ENCODE results near the gene TAAR5.
"Not testable (repeated sequence)": the region's sequence is repeated elsewhere in the genome, so short reads cannot be mapped to it uniquely, and the experiment has no call there.

The TAAR5 gene

DNA sequence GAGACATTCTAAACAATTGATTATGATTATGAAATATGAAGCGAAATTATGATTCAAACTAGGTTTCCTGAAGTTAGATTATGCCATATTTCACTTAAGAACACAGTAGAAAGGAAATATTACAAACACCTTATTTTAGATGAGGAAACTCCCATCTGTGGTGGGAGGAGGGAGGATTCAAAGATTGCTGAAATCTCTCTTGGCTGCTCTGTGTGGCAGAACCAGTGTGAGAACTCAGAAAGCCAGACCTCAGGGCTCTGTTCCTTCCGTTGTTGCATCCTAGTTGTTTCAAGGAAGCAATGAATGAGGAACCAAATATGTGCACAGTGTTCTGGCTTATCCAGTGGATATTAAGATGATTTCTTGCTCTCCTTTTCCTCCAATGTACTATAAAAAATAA lies 2.1 kb downstream of the TAAR5 start:
- DNase-seq (ENCODE audit: low read depth, low spot score), result no peak
- no peak overlapping the region for H3K4me3 ChIP-seq (ENCODE audit: low read length)

DNA sequence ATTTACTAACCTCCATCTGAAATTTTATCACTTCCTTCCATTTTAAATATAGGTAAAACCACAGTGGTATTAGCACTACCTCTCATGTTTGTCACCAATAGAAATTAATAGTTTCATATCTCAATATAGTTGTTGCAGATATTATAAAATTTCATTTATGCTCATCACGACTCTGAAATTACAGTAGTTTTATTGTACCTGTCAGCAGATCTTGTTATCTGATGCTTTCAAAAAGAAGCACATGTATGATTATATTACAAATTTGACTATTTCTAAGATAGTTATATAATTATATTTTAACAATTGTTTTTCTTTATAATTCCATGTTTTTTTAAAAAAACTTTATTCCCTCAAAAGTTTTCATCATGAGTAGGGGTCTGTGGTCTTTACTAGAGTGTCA lies 4.8 kb downstream of the TAAR5 start:
- no peak for DNase-seq (ENCODE audit: low read depth, low spot score)
- no peak overlapping the region for H3K4me3 ChIP-seq (ENCODE audit: low read length)

DNA sequence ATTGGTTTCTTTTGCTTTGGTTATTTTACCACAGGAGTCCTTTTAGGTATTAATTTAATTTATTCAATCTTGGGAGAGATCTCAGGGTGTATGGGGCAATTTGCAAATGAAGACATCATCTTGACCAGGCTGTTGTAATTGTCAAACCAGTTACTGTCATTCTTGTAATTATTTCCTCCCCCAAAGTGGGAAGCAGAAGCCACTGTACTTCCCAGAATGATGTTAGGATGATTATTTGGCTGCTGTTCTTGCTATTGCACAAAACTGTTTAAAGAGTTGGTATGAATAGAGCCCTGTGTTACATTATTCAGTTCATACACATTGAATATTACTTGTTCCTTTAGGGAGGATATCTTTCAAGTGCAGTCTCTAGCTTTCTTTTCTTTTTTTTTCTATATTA lies 17.8 kb downstream of the TAAR5 start:
- no peak for DNase-seq (ENCODE audit: low read depth, low spot score)
- no peak overlapping the region for H3K4me3 ChIP-seq (ENCODE audit: low read length)

DNA sequence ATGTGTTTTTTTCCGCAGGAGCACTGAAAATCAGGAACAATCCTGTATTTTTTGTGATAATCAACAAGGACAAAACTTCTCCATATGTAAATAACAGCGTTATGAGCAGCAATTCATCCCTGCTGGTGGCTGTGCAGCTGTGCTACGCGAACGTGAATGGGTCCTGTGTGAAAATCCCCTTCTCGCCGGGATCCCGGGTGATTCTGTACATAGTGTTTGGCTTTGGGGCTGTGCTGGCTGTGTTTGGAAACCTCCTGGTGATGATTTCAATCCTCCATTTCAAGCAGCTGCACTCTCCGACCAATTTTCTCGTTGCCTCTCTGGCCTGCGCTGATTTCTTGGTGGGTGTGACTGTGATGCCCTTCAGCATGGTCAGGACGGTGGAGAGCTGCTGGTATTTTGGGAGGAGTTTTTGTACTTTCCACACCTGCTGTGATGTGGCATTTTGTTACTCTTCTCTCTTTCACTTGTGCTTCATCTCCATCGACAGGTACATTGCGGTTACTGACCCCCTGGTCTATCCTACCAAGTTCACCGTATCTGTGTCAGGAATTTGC lies 19.2 kb downstream of the TAAR5 start, which contains the start of gene TAAR6:
TAAR6 (plus strand) TSS at position 102 of the 557 bp plus-strand sequence; CDS start at position 102, 0 bp downstream.
- no peak for DNase-seq (ENCODE audit: low read depth, low spot score)
- H3K4me3 ChIP-seq (ENCODE audit: low read length), result no peak within 1 kb of the TSS

DNA sequence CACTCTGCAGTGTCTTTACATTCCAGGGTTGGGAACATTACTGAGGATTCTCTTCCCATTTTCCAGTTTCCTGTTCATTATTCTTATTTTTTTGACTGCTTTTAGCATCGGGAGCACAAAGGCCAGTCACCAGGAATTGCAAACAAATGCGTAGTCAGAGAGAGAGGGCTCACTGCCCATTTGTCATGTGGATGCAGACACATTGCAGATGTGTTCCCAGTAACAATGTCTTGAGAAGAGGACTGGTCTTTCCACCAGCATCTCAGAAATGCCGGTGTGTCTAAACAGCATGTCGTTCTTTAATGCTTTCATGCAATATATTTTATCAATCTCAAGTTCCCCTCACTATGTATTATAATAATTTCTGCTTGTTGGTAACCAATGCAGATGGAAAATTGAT lies 20.4 kb downstream of the TAAR5 start:
- H3K4me3 ChIP-seq (ENCODE audit: low read length), result no peak overlapping the region
- no peak for DNase-seq (ENCODE audit: low read depth, low spot score)

DNA sequence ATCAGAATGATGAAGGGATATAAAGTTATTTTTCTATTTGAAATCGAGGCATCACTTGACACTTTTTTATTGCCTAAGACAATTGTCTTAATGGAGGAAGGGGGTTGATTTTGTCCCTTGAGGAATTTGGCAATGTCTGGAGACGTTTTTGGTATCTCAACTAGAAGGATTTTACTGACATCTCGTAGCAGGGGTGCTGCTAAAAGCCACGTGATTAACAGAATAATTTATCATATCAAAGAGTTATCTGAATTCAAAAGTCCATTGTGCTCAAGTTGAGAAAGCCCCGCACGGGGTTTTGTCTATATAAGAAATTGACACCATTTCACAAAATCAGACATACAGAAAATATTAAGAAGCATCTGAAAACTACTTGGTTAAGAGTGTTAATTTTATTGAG lies 20.9 kb downstream of the TAAR5 start:
- no peak overlapping the region for H3K4me3 ChIP-seq (ENCODE audit: low read length)
- DNase-seq (ENCODE audit: low read depth, low spot score), result no peak

DNA sequence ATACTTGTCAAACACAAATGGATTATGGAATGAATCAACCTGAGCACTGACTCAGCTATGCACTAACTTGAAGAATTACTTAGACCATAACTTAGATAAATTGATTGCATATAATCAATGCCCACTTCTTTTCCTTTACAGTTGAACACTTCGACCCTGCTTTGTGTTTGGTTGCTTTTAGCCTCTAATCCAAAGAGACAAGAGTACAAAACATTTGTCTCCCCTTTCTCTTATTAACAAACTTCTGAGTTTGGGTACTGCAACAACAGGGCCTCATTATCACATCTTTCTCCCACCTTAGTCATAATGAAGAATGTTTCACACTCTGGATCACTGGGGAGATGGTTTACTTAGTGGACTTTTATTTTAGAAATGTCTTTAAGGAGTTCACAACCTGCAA lies 22.0 kb downstream of the TAAR5 start:
- no peak overlapping the region for H3K4me3 ChIP-seq (ENCODE audit: low read length)
- no peak for DNase-seq (ENCODE audit: low read depth, low spot score)

DNA sequence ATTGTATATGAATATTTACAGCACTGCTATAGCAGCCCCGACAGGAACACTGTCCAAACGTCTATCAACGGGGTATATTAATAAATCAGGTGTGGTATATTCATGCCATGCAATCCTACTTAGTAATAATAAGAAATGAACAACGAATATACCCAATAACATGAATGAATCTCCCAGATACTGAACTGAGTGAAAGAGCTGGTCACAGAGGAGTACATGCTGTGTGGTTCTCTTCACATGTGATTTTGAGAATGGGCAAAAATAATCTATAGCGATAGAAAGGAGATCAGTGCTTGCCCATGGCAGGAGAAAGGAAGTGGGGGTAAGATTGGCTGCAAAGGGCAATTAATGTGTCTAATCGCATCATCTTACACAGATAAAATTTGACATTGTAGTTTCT lies 23.1 kb downstream of the TAAR5 start:
- no peak for DNase-seq (ENCODE audit: low read depth, low spot score)
- no peak overlapping the region for H3K4me3 ChIP-seq (ENCODE audit: low read length)

DNA sequence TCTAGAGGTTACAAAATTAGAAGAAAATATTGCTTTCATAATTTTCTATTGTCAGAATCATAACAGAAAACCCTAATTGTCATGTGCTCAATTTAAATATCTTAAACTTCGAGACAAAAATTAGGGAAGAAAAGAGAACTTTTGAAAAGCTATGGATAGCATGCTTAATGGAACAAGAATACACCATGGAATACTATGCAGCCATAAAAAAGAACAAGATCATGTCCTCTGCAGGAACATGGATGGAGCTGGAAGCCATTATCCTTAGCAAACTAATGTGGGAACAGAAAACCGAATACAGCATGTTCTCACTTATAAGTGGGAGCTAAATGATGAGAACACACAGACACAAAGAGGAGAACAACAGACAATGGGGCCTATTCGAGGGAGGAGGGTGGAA lies 29.5 kb downstream of the TAAR5 start:
- DNase-seq (ENCODE audit: low read depth, low spot score); H3K4me3 ChIP-seq (ENCODE audit: low read length): not testable (repeated sequence)

DNA sequence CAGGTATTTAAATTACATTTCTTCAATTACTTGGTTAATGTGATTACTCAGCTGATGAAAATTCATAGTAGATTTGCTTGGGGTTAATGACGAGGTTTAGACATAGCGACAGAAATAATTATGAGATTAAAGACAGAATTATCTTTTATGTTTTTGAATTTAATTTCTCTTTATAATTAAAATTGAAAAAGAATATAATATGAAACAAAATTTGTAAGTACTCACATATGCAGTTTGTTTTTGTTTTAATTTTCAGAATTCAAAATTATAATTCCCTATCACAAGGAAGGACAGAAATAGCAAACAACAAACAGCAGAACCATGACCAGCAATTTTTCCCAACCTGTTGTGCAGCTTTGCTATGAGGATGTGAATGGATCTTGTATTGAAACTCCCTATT lies 37.2 kb downstream of the TAAR5 start, which contains the start of gene TAAR8:
TAAR8 (plus strand) TSS at position 301 of the 400 bp plus-strand sequence; CDS start at position 322, 21 bp downstream.
- no peak within 1 kb of the TSS for H3K4me3 ChIP-seq (ENCODE audit: low read length)
- DNase-seq (ENCODE audit: low read depth, low spot score), result no peak

DNA sequence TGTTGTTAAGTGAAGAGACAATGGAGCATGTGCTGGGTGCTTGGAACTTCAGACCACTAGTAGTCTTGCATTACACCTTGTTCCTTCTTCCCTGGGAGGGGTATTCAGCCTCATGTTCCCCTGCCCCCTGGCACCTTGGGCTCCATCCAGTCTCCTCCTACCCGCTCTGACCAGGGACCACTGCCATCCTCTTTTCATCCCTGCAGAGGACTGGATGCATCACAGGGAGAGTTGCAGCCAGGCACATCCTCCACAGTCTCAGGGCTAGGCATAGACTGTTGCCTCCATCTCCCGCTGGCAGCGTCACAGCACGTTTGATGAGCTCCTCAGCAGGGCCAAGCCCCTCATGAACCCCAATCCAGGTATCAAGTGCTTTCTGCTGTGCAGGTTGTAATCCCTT lies 38.3 kb downstream of the TAAR5 start:
- no peak for DNase-seq (ENCODE audit: low read depth, low spot score)
- H3K4me3 ChIP-seq (ENCODE audit: low read length), result no peak overlapping the region

DNA sequence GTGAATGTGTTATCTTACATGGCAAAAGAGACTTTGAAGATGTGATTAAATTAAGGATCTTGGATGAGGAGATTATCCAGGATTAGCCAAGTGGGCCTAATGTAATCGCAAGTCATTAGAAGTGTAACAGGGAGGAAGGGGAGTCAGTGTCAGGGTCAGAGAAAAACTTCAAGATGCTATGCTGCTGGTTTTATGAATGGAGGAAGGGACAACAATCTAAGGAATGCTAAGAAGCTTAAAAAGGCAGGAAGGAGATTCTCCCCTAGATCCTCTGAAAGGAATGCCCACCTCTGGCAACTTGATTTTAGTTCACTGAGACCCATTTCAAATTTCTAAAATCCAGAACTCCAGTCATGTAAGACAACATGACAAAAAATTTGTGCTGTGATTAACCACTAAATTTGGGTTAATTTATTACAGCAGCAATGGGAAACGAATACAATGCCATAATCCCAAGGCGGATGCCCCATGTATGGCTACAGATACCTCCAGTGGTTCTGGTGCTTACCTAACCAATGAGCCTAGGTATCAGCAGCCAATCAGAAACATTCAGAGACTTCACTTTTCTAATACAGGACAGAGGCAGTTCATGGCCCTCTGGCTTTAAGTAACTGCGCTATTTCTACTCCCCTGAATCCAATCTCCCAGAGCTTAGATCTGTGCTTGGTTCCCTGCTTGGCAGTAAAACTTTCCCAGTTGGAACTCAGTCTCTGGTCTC lies 40.6 kb downstream of the TAAR5 start:
- no peak overlapping the region for H3K4me3 ChIP-seq (ENCODE audit: low read length)
- no peak for DNase-seq (ENCODE audit: low read depth, low spot score)

DNA sequence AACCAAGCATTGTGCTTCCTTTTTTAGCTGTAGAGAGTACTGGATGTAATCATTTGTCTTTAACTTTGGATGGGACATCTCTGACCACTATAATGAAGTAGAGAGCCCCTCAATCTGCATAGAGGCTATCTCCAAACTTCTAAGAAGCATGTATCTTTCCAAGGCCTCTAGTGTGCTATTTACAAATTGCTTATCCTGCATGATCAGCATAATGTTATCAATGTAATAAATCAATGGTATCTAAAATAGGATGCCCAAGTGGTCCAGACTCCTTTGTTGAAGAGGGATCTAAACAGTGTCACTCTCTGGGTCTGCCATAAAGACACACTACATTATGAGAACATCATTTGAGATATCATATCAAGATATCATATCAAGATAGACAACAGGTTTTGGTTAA lies 44.7 kb downstream of the TAAR5 start:
- no peak overlapping the region for H3K4me3 ChIP-seq (ENCODE audit: low read length)
- no peak for DNase-seq (ENCODE audit: low read depth, low spot score)
